NCI-H187 treated with DMSO at 0.1 percent for 48 hours (cell line): ENCODE results near the gene F3.

Source experiments
- DNase-seq: peaks from one replicate; lab custom pipeline; 2025; lab: John Stamatoyannopoulos, UW

F3 gene

DNA sequence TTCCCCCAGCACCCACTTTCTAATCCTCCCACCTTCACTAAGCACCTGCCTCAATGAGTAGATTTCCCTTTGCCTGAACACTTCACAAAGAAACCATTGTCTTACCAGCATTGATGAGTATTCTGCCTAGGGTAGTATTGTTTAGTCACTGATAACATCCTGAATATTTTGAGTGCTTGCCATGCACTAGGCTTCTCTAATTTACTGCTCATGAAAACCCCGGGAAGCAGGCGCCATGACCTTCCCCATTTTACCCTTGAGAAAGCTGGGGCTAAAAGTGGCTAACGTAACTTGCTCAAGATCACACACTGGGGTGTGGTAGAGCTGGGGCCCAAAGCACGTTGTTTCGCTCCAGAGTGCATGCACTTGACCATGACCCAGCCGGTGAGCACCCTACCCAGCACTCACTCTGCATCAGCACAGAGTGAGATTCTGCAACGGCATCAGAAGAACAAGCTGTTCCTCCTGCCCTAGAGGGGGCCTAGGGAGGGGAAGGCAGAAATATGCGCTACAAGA is 10.6 kb upstream of the F3 start:
- no peak for DNase-seq

DNA sequence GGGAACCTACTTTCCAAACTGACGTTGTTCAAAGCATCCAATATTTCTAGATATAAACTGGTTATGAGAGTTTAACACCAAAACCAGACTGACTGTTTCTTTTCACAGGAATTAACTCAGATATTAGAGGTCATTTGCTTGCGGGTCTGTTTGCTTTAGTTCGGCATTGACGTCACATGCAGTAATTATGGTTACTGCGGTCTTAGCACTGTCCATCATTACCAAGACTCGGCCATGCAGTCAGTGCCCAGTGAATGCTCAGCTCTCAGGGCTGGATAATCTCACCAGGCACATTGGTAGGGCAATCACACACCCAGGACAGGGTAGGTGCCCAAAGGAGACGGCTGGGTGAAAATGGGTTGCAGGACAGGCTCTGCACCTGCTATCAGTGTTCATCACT is 9.9 kb upstream of the F3 start:
- no peak for DNase-seq

DNA sequence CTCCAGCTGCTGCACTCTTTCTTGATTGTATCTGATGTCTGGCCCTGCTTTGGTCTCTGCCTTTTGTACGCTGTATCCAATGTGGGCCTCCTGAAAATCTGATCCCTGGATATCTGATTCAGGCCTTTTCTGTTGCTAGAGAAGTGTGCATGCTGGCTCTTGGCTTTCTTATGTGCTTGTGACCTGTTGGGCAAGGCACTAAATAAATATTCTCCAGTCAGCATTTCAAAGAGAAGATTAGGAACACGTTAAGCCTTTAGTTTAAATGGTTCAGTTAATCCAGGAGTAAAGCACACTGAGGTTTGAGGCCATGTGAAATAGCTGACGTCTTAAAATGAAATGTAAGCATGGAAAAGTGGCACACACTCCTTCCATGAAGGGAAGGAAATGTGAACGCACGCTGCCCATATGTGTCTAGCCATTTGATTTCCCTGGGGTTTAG is 9.3 kb upstream of the F3 start:
- DNase-seq, result no peak

DNA sequence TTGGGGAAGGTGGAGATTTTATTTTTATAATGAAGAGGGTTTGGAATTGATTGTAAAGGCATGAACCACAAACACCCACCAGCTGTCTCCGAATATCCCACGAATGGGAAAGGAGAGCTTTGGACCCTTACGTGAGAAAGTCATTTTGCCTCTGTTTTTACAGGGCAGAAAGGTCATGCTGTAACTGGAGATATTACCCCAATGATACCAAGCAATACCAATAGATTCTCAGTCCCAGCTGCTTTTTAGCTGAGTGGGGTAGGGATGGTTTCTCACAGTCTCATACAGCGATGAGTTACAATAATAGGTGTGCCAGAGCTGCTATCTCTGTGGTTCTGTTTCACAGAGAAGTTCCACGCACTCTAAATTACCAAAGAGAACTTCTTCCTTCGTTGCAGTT is 8.8 kb upstream of the F3 start:
- no peak for DNase-seq

DNA sequence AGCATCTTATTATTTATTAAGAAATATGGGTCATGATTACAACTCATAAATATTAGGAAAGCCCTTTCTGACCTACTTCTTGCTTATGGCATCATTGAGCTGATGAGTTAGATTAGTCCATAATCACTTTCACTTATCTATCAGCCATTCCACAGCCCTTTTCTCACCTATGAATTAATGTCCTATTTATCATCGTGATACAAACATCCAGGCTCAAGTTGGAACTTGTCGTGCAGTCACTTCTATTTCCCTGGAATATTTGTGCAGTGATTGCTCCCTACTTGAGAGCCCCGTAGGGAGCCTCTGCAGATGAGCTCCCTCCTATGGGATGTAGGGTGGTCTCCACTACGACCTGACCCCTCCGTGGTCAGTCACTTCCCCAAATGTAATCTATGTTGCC is 8.1 kb upstream of the F3 start:
- no peak for DNase-seq

DNA sequence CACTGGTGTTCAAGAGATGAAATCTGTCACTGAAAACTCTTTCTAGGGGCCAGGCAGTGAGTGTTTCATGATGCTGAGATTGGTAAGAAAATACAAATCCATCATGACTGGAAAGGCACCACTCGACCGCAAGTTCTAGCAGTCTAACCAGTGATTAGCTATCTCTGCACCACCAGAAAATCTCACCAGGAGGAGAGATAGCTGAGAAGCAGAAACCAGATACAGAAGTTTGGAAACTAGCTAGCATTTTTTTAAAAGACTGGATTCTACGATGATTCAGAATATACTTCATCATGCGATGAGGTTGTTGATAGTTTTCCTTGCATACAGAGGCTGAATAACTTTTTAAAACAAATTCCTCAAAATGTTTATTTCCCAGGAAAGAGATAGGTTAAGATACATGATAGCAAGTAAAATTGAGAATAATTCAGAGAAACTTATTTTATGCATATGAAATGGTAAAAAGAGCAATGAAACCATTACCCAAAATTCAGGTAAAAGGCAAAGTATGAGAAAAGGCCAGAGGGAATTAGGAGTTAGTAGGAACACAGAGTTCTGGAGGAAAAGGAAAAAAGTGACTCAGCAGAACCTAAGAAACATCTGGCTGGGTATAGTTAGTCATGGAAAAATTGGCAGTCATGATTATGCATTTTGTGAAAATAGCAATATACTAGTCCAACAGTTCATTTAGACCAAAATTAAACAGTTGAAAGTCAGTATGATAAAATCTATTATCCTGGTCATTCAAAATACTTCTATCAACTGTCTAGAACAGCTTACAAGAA is 3.3 kb upstream of the F3 start:
- DNase-seq, result no peak

DNA sequence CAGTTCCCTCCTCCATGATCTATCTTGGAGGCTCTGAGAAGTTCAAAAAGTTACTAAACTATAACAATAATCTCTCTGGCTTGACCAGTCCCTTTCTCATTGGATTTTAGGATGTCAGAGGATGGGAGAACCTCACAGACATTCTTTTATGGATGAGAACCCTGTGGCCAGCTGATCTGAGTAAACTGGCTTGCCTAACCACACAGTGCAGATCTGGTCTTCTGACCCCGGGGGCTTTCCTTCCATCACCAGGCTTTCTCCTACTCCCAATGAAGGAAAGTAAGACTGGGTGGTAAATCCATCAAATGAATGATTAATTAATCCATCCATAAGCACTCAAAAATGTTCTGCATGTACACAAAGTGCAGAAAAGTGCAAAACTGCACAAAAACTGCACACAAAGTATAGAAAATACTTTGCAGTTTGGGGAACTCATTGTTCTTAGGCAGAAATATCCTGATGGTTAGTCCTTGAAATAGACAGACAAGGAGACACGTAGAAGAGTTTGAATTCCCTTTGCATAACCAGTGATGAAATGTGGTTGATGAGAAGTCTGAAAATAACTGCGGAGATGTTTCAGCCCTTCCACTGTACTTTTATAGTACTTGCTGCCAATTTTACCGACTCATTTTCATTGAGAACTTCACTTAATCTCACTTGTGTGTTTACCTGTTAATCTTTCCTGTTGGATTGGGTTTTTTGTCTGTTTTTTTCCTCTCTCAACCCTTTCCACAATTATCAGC is 2.5 kb upstream of the F3 start:
- DNase-seq, result no peak

DNA sequence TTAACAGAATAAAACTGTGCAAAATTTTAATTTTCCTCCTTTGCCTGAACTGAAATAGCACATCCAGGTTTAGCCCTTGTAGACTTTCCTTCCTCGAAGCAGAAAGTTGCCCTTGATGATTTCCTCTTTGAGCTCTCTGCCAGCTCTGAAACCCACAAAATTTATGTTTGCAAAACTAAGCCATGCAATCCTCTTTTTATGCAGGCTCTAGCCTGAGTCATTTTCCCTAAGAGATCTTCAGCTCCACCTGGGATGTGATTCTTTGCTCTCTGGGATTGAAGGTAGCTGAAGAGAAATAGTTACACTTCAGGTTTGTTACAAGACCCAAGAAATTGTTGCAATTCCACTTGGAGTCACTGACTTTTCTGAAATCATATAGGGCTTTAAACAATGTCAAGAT is 1.4 kb upstream of the F3 start:
- no peak for DNase-seq

DNA sequence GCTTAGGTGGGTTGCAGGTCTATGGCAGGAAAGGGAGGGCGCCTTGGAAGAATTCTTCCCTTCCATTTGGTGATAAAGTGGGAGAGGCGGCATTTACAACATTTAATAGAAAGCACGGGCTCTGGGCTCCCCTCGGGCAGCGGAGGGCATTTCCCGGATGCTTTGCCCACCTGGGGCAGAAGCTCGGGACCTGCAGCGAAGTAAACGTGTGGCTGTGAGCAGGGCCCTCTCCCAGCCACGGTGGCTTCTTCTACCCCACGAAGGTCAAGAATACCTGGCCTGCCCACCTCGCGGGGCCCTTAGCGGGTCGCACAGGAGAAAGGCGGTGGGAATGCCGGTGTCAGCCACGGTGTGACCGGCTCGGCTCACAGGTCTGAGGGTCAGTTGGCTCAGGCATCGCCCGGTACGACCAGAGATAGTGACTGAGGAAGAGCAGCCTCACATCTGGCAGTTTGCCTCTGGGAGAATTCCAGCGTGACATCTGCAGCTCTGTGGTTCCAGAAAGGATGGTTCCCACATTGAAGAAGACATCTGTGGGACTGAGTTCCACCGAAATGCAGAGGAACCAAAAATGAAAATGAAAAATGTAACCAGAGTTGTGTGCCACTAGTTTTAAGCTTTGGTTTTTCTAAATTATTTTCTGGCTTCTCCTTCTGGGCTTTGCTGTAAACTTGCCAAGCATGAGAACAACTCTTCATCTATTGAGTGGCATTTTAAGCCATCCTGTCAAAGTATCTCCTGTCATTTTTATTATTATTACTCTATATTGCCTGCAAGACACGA is 720 bp upstream of the F3 start:
- DNase-seq, result no peak

DNA sequence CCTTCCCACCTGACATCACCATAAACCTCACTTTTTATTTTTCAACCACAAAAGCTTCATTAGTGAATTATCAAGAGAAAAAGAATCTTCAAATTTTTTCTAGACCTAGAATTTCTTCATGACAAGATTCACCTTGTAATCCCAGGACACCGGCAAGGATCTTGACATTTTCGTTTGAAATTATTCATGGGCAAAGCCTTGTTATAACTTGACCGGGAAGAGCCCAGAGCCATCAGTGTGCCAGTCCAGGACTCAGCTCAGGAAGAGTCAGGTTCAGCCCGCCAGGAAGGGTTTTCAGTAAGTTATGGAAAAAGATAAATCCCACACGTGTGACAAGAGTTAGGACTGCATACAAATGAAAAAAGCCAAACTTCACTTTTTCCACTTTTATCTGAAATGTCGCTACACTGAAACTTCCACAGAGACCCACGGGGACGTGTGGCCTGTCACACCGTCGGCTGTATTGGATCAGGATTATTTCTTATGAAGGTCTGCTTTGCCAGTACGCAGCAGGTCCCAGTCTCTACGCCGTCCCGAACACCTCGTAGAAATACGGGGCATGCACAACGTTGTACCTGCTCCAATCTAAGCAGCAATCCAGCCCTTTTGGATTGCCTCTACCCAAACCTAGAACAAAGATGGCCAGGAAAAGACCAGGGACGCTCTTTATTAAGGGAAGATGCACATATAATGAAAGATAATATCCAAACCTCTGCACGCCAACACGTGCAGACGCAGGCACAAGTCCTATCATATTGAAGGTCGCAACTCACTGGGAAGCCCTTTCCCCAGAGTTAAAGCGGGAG is 916 bp downstream of the F3 start:
- DNase-seq, result no peak

DNA sequence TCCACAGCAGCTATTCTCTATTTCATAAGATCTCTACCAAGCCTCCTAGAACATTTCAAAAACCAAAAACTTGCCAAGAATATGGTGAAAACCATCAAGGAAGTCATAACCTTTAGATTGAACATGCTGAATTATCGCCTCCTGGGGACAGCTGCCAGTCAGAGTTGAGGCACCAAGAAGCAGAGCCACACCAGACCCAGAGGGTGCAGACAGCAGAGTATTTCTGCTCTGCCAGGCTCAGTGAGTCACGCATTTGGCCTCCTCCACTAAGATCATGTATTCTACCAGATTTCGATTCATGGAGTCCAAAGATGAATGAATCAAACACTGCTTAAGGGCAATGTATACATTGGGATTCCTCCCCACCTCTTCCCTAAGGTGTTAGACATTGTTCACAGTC is 2.1 kb downstream of the F3 start:
- no peak for DNase-seq

DNA sequence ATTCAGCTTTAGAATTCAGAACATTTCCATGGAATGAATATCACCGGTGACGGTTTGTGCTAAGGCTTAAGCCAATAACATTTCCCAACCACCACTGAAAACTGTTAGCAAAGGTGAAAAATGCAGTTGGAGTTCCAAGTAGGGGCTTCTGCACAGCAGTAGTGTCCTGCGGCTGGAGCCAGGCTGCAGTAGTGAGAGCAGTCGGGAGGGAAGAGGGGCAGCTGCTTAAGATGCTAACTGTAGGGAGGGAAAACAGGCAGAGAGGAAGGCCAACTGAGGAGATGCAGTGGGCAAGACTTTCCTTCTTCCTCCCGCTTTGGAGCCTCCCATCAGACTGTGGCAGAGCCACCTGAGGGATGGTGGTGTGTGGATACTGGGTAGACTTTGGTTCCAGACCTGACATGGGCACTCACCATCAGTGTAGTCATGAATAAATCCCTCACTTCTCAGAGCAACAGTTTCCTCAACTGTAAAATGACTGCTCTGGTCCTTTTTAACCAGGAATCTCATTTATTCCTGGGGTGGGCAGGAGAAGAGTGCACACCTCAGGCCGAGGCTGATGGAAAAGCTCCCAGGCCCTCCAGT is 3.2 kb downstream of the F3 start:
- DNase-seq, result no peak

DNA sequence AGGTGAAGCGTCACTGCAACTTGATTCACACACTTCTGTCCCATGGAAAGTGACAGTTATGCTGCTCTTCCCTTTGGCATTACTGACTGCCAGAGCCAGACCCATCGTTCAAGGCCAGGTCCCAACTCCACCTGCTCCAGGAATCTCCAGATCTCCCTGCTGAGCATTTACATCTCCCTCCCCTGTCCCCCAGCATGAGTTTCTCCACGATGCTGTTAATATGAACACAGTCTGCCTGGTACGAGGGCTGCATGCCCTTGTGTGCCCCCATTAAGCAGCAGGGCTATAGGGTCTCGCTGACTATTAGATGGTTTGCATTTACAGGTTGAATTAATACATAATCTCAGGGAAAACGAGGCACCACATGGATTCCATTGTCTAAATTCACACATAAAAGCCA is 4.3 kb downstream of the F3 start:
- no peak for DNase-seq

DNA sequence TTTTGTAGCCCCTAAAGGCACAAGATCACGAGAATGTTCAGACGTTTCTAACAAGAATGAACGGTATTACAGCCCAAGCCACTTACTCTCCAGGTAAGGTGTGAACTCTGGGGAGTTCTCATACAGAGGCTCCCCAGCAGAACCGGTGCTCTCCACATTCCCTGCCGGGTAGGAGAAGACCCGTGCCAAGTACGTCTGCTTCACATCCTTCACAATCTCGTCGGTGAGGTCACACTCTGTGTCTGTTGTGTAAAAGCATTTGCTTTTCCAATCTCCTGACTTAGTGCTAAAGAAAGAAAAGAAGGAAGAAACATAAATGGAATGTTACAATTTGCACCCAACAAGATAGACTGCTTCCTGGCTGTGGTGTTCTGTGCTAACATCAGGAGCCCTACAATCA is 5.7 kb downstream of the F3 start:
- DNase-seq, result no peak

DNA sequence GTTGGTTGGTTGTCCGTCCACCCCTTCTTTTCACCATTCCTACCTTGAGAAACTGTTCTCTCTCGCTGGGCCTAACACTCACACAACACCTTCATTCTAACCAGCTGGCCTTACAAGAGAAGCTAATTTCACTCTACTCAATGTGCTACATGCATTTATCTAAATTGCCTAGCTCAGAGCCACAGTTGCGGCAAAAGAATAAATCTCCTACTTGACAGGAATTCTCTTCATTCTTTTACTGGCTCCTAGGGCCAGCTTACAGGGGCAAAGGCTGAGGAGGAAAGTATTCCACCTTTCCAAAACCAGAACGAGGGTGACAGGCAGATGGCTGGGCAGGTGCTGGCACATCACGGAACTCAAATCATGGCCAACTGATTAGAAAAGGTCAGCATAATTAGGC is 6.5 kb downstream of the F3 start:
- DNase-seq, result no peak

DNA sequence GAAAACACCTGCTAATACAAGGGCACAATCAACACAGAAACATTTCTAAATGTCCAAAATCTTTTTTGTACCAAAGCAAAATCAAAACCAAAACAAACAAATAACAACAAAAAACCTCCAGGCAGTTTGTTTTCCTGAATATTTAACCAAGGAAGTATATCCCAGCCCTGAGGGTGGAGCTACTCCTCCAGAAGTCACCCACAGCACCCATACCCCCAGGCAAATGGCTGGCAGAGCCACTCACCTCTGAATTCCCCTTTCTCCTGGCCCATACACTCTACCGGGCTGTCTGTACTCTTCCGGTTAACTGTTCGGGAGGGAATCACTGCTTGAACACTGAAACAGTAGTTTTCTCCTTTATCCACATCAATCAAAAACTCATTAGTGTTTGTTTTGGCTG is 9.5 kb downstream of the F3 start:
- DNase-seq, result no peak

DNA sequence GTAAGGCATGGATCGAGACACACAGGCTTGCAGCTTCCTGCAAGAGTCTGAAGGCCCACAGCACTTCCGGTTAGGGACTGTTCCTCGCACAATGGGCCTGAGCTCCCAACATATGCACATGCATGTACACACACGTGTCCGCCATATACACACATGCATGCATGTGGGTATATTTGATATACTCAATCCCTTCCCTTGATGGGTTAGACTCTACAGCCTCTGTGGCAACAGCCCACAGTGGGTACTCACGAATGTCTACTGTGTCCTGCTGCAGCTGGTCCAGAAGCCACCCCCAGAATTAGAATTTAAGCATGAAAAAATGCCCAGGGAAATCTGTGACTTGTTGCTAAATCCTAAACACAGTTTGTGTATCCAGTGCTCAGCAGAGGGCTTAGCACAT is 9.9 kb downstream of the F3 start:
- DNase-seq, result no peak

DNA sequence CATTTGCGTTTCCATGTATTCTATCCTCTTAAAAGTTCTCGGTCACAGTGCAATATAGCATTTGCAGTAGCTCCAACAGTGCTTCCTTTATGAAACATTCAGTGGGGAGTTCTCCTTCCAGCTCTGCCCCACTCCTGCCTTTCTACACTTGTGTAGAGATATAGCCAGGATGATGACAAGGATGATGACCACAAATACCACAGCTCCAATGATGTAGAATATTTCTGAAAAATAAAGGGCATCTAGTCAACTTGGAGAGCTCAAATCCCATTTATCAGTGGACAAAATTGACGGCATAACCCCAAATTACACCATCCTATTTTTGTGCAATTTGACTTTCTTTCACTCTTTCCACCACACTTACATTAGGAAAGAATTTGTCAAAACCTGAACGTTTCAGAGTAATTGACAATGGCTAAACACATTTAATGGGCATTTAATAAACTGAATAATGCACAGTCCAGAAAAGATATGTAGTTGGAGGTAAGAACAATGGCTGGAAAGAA is 11.1 kb downstream of the F3 start:
- DNase-seq, result no peak

DNA sequence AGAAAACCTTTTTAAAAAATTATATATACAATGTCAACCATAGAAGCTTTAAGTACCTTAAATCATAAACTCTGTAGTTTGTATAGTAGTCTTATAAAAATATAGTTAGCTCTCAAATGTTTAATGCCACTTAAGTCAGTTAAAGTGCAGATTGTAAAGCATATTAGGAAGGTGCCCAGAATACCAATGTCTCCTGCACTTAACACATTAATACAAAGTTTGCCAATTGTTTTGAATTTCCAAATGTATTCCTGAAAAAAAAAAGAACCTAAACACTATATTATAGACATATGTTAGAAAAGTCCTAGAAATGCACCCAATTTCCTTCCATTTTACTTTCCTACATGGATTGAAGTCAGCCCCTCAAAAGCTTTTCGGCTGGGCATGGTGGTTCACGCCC is 12.1 kb downstream of the F3 start:
- no peak for DNase-seq

DNA sequence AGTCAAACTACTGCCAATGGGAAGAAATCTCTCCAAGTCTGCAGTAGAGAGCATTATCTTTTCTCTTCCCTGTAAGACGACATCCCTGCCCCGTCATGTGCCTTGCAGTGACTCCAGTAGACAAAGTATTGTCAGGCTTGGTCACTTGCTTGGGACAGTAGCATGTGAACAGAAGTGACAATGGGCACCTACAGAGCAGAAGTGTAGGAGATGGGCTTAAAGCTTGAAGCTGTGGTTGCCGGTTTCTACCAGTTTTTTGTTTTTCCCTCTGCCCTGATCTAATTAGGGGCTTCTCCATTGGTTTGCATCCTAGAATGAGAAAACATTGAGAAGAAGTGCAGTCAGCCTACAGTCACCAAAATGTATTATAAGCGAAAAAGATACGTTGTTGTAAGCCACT is 12.7 kb downstream of the F3 start:
- no peak for DNase-seq

DNA sequence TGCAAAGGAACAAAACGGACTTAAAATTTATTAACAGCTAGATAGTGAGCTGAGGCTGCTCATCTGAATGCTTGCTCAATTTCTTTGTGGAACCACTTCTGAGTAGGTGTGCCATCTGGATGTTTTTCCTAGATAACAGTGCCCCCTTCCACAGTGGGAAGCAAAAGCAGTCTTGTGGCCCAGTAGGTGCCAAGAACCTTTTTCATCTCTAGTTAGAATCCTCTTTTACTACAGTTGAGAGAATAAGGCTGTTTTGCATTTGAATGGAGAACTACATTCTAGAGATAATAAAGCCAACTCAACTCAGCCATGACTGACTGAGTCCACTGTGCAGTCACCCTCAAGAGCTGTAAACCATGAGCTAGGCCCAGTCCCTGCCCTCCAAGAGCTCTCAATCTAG is 13.3 kb downstream of the F3 start:
- DNase-seq, result no peak
